GM12878 (cell line): ENCODE measurements around the gene ABHD14A. TPM values are rescaled to one million over a fixed set of nuclear protein-coding genes. Genes with fewer than 3 reads are reported as not detected.
A peak's percentile ranks its signal among the peaks of the same experiment; 100 is the strongest.

Experiments
- ATAC-seq: fragments of 200-7000 bp; cut with Tn5 transposase; 3 replicates; pipeline ENCODE4 v1.9.1; 2020; ENCODE audit warnings: mild to moderate bottlenecking, moderate library complexity
- BruUV-seq: library from RNA; stranded (reverse); fragments of 400-500 nt; replicated peaks from 2 replicates; lab custom pipeline; 2021; lab: Mats Ljungman, UMichigan
- CTCF ChIA-PET: fragments of 300-600 bp; sonication (Branson Sonifier 250); formaldehyde crosslinking; extraction: SDS; loops from one replicate; lab custom pipeline; 2021; ENCODE audit warnings: inconsistent platforms; lab: Yijun Ruan, JAX
- POLR2A ChIA-PET: fragments of 350-600 bp; formaldehyde crosslinking; extraction: SDS; loops from one replicate; lab custom pipeline; 2021; ENCODE audit warnings: inconsistent platforms; lab: Charles Lee
- RAD21 ChIA-PET: fragments of 300-600 bp; sonication (Branson Sonifier 250); formaldehyde crosslinking; loops from one replicate; lab custom pipeline; 2023; ENCODE audit warnings: antibody characterized with exemption; ENCODE audit not compliant: unreplicated experiment; lab: Charles Lee
- SMC1A ChIA-PET: fragments of 300-600 bp; sonication (Branson Sonifier 250); formaldehyde crosslinking; loops from one replicate; lab custom pipeline; 2023; ENCODE audit not compliant: unreplicated experiment, uncharacterized antibody; lab: Charles Lee
- DNase-seq: peaks from one replicate; pipeline ENCODE4 v3.0.0-alpha.2; 2011; ENCODE audit warnings: low read depth, low spot score
- FAIRE-seq: peaks from 3 replicates; lab custom pipeline; 2011; peaks lifted over from hg19 to GRCh38; lab: Jason Lieb, UNC
- H2AFZ ChIP-seq: 2 replicates; pipeline ENCODE4 v1.6.0; 2011; ENCODE audit warnings: low read depth, low read length, control low read depth; ENCODE audit not compliant: control insufficient read depth
- H3K27ac ChIP-seq: 2 replicates; pipeline ENCODE4 v1.5.1; 2011; ENCODE audit warnings: control low read depth; ENCODE audit not compliant: control insufficient read depth, insufficient read depth
- H3K27me3 ChIP-seq, 2 experiments: replicated peaks in 1 of 2; 2 replicates each; pipeline versions ENCODE4 v1.6.0 to v1.6.1; 2011; ENCODE audit warnings: low read length in 1 of 2; ENCODE audit not compliant: control insufficient read depth in 2 of 2, insufficient read depth in 2 of 2
- H3K36me3 ChIP-seq, 2 experiments: 2 replicates each; pipeline ENCODE4 v1.5.1; 2011; ENCODE audit warnings: low read length in 1 of 2; ENCODE audit not compliant: control insufficient read depth in 2 of 2, insufficient read depth in 2 of 2
- H3K4me1 ChIP-seq: 2 replicates; pipeline ENCODE4 v1.6.1; 2011; ENCODE audit warnings: mild to moderate bottlenecking, low read length, moderate library complexity, mixed read lengths; ENCODE audit not compliant: control insufficient read depth, insufficient read depth
- H3K4me2 ChIP-seq: 2 replicates; pipeline ENCODE4 v1.6.0; 2011; ENCODE audit warnings: control low read depth; ENCODE audit not compliant: control insufficient read depth, insufficient read depth
- H3K4me3 ChIP-seq: fragments of 200-600 bp; sonication (generic); 2 replicates; pipeline ENCODE4 v1.5.1; 2016
- H3K79me2 ChIP-seq: 2 replicates; pipeline ENCODE4 v1.6.0; 2011; ENCODE audit warnings: low read length; ENCODE audit not compliant: control insufficient read depth, insufficient read depth
- H3K9ac ChIP-seq: 2 replicates; pipeline ENCODE4 v1.8.0; 2011; ENCODE audit warnings: low read length, control low read depth, mixed read lengths; ENCODE audit not compliant: control insufficient read depth, insufficient read depth
- H3K9me3 ChIP-seq: replicated peaks from 3 replicates; pipeline ENCODE4 v1.5.1; 2011; ENCODE audit warnings: mild to moderate bottlenecking, low read length; ENCODE audit not compliant: control insufficient read depth, insufficient read depth
- H4K20me1 ChIP-seq: 2 replicates; pipeline ENCODE4 v1.6.0; 2011; ENCODE audit not compliant: control insufficient read depth, insufficient read depth
- BCLAF1 ChIP-seq: fragments of 450-650 bp; IDR thresholded peaks from 2 replicates; pipeline ENCODE4 v1.6.1; 2017; ENCODE audit warnings: antibody characterized with exemption, mild to moderate bottlenecking, moderate library complexity
- BRCA1 ChIP-seq: IDR thresholded peaks from 2 replicates; pipeline ENCODE4 v1.6.1; 2011; ENCODE audit warnings: low read depth, low read length, improper control_type of control experiment
- EZH2 ChIP-seq: IDR thresholded peaks from 2 replicates; pipeline ENCODE4 v1.6.1; 2012; ENCODE audit warnings: low read depth, mild to moderate bottlenecking, control low read depth, inconsistent platforms, low read length, borderline replicate concordance; ENCODE audit not compliant: control insufficient read depth
- IKZF2 ChIP-seq, 2 experiments: fragments of 450-650 bp; IDR thresholded peaks; 2 replicates each; pipeline ENCODE4 v1.6.1; 2017; ENCODE audit warnings: mild to moderate bottlenecking in 2 of 2, moderate library complexity in 2 of 2
- MEF2A ChIP-seq: IDR thresholded peaks from 2 replicates; pipeline ENCODE4 v1.6.1; 2011; ENCODE audit warnings: low read depth, mild to moderate bottlenecking, low read length, moderate library complexity; ENCODE audit not compliant: insufficient read depth
- RFX5 ChIP-seq: IDR thresholded peaks from 2 replicates; pipeline ENCODE4 v1.6.1; 2011; ENCODE audit warnings: low read depth, low read length, improper control_type of control experiment
- SMAD1 ChIP-seq: fragments of 450-650 bp; IDR thresholded peaks from 2 replicates; pipeline ENCODE4 v1.6.1; 2018; ENCODE audit warnings: mild to moderate bottlenecking, low read depth; ENCODE audit not compliant: partially characterized antibody
- TCF12 ChIP-seq: IDR thresholded peaks from 2 replicates; pipeline ENCODE4 v1.6.1; 2011; ENCODE audit warnings: low read depth, mild to moderate bottlenecking, low read length
- ZNF592 ChIP-seq: fragments of 450-650 bp; IDR thresholded peaks from 2 replicates; pipeline ENCODE4 v1.6.1; 2017; ENCODE audit warnings: mild to moderate bottlenecking, moderate library complexity
- WGBS: methylation state at CpG from one replicate; pipeline ENCODE4 v1.1.6; 2016; ENCODE audit warnings: low lambda C conversion rate; ENCODE audit not compliant: insufficient replicate concordance, insufficient coverage; ENCODE audit errors: missing lambda C conversion rate; 5-methylcytosine and 5-hydroxymethylcytosine counted together
- in situ Hi-C: fragments of 300-500 bp; cut with MboI; formaldehyde crosslinking; loops from 9 replicates; pipeline ENCODE4 v1.14.3; 2018; ENCODE audit warnings: mixed read lengths
- intact Hi-C: fragments of 100-400 bp; cut with micrococcal nuclease; formaldehyde crosslinking; loops from one replicate; pipeline ENCODE4 v1.14.2; 2022; ENCODE audit not compliant: unreplicated experiment
- polyA plus RNA-seq, 11 experiments: library from polyadenylated mRNA; depleted of rRNA in 4 of 11; unstranded in 6 of 11; stranded (reverse) in 5 of 11; fragments of >200 nt; fragmentation: Nextera tagmentation in 4 of 11; fragmentation: Illumina TruSeq in 1 of 11; extraction: Ambion mirVana in 4 of 11; extraction: Trizol in 1 of 11; gene quantifications; 1 replicate in 1 of 11; 2 replicates in 10 of 11; pipeline versions ENCODE4 v1.2.1 to v1.2.3, GENCODE V29; 2011 to 2016; ENCODE audit warnings: inconsistent platforms in 2 of 11, missing spikeins in 2 of 11, low read depth in 1 of 11
- total RNA-seq, 4 experiments: library from RNA; depleted of rRNA in 3 of 4; stranded (reverse); fragments of >200 nt in 3 of 4; fragmentation: Illumina TruSeq in 1 of 4; extraction: Trizol in 1 of 4; gene quantifications; 2 replicates each; pipeline versions ENCODE4 v1.2.1 to v1.2.3, GENCODE V29; 2013 to 2021

Gene ABHD14A
- total and polyA plus RNA-seq, 10 of the 15 experiments (the other 5 are each of a cell fraction or from before 2014, with no cell fraction given) = 1.2 to 27.0 (median 7.9) TPM

GRCh38 chr3:52023860-52024764 lies 49.2 kb downstream of the ABHD14A start (continued):
- peak; percentile 58; the same call in 1 of the 2 replicates for TF ChIP-seq ZNF592
- TF ChIP-seq, all 136 proteins: peak for 37

- in situ Hi-C loops = no loop called here
- Histone ChIP-seq H4K20me1 (no peaks in the 10 kb centered on the region), H3K9me3 (no peaks in the 10 kb centered on the region), H2AFZ (no peak overlapping the region), H3K27ac (peak overlapping the region; percentile 55; the same call in 1 of the 2 replicates), H3K4me1 (peaks cover 18% of the 10 kb centered on the region), H3K4me2 (no peak overlapping the region), H3K27me3 (no peaks in the 10 kb centered on the region), H3K4me3 (no peak overlapping the region), H3K9ac (no peak overlapping the region), H3K79me2 (no peaks in the 10 kb centered on the region), H3K36me3 (no peaks in the 10 kb centered on the region)
- ChIA-PET RAD21 (interaction anchor here (0.7 to 1.9 kb wide), 6 partner anchors 11 to 37 kb away, joined by 3 to 17 read pairs (median 5); no protein-coding TSS in a partner anchor), POLR2A (interaction anchor here (0.6 to 2.3 kb wide), 6 partner anchors 8 to 218 kb away, joined by 4 to 12 read pairs (median 6); no protein-coding TSS in a partner anchor), CTCF (interaction anchor here (0.8 to 1.7 kb wide), 9 partner anchors 10 to 120 kb away, joined by 3 to 9 read pairs (median 3); no protein-coding TSS in a partner anchor), SMC1A (interaction anchor here (0.6 to 1.6 kb wide), 6 partner anchors 11 to 163 kb away, joined by 3 to 16 read pairs (median 4); no protein-coding TSS in a partner anchor)
- ATAC-seq (peak; percentile 49), FAIRE-seq (no peak), DNase-seq (no peak)
- no TSS peak for BruUV-seq
- WGBS = 39% methylated on average over 6 of the region's 6 CpGs
- intact Hi-C loops = loop anchor here (1.0 kb wide), 1 partner anchor 27 kb away; no protein-coding TSS in a partner anchor
- TF ChIP-seq BCLAF1 (no peak), BRCA1 (no peak), TCF12 (no peak), MEF2A (no peak), RFX5 (no peak), EZH2 (no peak), IKZF2 (IDR thresholded peaks at IDR 0.05) (peak in 1 of 2 experiments; percentile 21; a peak in 1 of 4 replicates), SMAD1 (no peak)
Observed at GRCh38 chr3:52024765-52025452, 50.0 kb downstream of the ABHD14A start.
